ENCODE data around the gene GGACT.
"Not testable (repeated sequence)": the region's sequence is repeated elsewhere in the genome, so short reads cannot be mapped to it uniquely, and the experiment has no call there.

The GGACT gene

GRCh38 chr13:100588331-100589177 is at the start of gene GGACT:
GGACT (minus strand) TSS chr13:100588789; CDS start chr13:100532591, 56,198 bp downstream.
- no peak for DNase-seq (ENCODE audit: low read depth)
- peak within 1 kb of the TSS; percentile 62 for H3K4me3 ChIP-seq (ENCODE audit: low read depth, low read length)

- H3K4me3 ChIP-seq (ENCODE audit: low read depth, low read length), result no peak overlapping the region
- DNase-seq (ENCODE audit: low read depth), result no peak
Measured at GRCh38 chr13:100637796-100638195, 49.2 kb upstream of the GGACT start.

- no peak overlapping the region for H3K4me3 ChIP-seq (ENCODE audit: low read depth, low read length)
- DNase-seq (ENCODE audit: low read depth), result no peak
Measured at GRCh38 chr13:100637380-100637779, 48.8 kb upstream of the GGACT start.

GRCh38 chr13:100636441-100636840 is 47.9 kb upstream of the GGACT start:
- DNase-seq (ENCODE audit: low read depth), result no peak

GRCh38 chr13:100636004-100636403 is 47.4 kb upstream of the GGACT start:
- no peak overlapping the region for H3K4me3 ChIP-seq (ENCODE audit: low read depth, low read length)
- no peak for DNase-seq (ENCODE audit: low read depth)

More at GRCh38 chr13:100636441-100636840, 47.9 kb upstream of the GGACT start:
- H3K4me3 ChIP-seq (ENCODE audit: low read depth, low read length), result no peak overlapping the region

- DNase-seq (ENCODE audit: low read depth), result no peak
- H3K4me3 ChIP-seq (ENCODE audit: low read depth, low read length), result no peak overlapping the region
Measured at GRCh38 chr13:100634696-100635095, 46.1 kb upstream of the GGACT start.

GRCh38 chr13:100633461-100633860 is 44.9 kb upstream of the GGACT start:
- no peak overlapping the region for H3K4me3 ChIP-seq (ENCODE audit: low read depth, low read length)
- peak; percentile 75 for DNase-seq (ENCODE audit: low read depth)

- H3K4me3 ChIP-seq (ENCODE audit: low read depth, low read length), result no peak overlapping the region
- no peak for DNase-seq (ENCODE audit: low read depth)
Measured at GRCh38 chr13:100630555-100630954, 42.0 kb upstream of the GGACT start.

- DNase-seq (ENCODE audit: low read depth), result no peak
Measured at GRCh38 chr13:100627120-100627519, 38.5 kb upstream of the GGACT start.

GRCh38 chr13:100625447-100625846 is 36.9 kb upstream of the GGACT start:
- DNase-seq (ENCODE audit: low read depth), result no peak
- no peak overlapping the region for H3K4me3 ChIP-seq (ENCODE audit: low read depth, low read length)

More at GRCh38 chr13:100627120-100627519, 38.5 kb upstream of the GGACT start:
- H3K4me3 ChIP-seq (ENCODE audit: low read depth, low read length), result no peak overlapping the region

GRCh38 chr13:100620792-100621191 is 32.2 kb upstream of the GGACT start:
- no peak overlapping the region for H3K4me3 ChIP-seq (ENCODE audit: low read depth, low read length)
- no peak for DNase-seq (ENCODE audit: low read depth)

GRCh38 chr13:100619940-100620339 is 31.4 kb upstream of the GGACT start:
- H3K4me3 ChIP-seq (ENCODE audit: low read depth, low read length), result no peak overlapping the region
- no peak for DNase-seq (ENCODE audit: low read depth)

- H3K4me3 ChIP-seq (ENCODE audit: low read depth, low read length); DNase-seq (ENCODE audit: low read depth): not testable (repeated sequence)
Measured at GRCh38 chr13:100618897-100619296, 30.3 kb upstream of the GGACT start.

- DNase-seq (ENCODE audit: low read depth), result no peak
- no peak overlapping the region for H3K4me3 ChIP-seq (ENCODE audit: low read depth, low read length)
Measured at GRCh38 chr13:100613031-100613430, 24.4 kb upstream of the GGACT start.

- no peak for DNase-seq (ENCODE audit: low read depth)
- H3K4me3 ChIP-seq (ENCODE audit: low read depth, low read length), result no peak overlapping the region
Measured at GRCh38 chr13:100611678-100612492, 23.3 kb upstream of the GGACT start.

GRCh38 chr13:100610391-100611347 is 22.1 kb upstream of the GGACT start:
- no peak overlapping the region for H3K4me3 ChIP-seq (ENCODE audit: low read depth, low read length)
- DNase-seq (ENCODE audit: low read depth), result no peak

GRCh38 chr13:100608906-100609305 is 20.3 kb upstream of the GGACT start:
- H3K4me3 ChIP-seq (ENCODE audit: low read depth, low read length), result no peak overlapping the region
- DNase-seq (ENCODE audit: low read depth), result no peak

- DNase-seq (ENCODE audit: low read depth), result no peak
- no peak overlapping the region for H3K4me3 ChIP-seq (ENCODE audit: low read depth, low read length)
Measured at GRCh38 chr13:100608489-100608888, 19.9 kb upstream of the GGACT start.

GRCh38 chr13:100604918-100605710 is 16.5 kb upstream of the GGACT start:
- H3K4me3 ChIP-seq (ENCODE audit: low read depth, low read length), result no peak overlapping the region
- DNase-seq (ENCODE audit: low read depth), result no peak
